Neutrophil (primary cell): ENCODE data around the gene EGFL8.
"Not testable (repeated sequence)": the region's sequence is repeated elsewhere in the genome, so short reads cannot be mapped to it uniquely, and the experiment has no call there.

Experiments
- H3K27ac ChIP-seq: fragments of 200-600 bp; sonication (generic); 2 replicates; pipeline ENCODE4 v1.5.1; 2016; ENCODE audit warnings: mild to moderate bottlenecking, moderate library complexity
- H3K27me3 ChIP-seq: fragments of 200-600 bp; sonication (generic); 2 replicates; pipeline ENCODE4 v1.6.0; 2016; ENCODE audit warnings: mild to moderate bottlenecking
- H3K36me3 ChIP-seq: fragments of 200-600 bp; sonication (generic); 2 replicates; pipeline ENCODE4 v1.5.1; 2017
- H3K4me1 ChIP-seq, 2 experiments: fragments of 200-600 bp in 1 of 2; sonication (generic) in 1 of 2; 1 replicate in 1 of 2; 2 replicates in 1 of 2; pipeline versions ENCODE4 v1.5.1 to v1.6.1; 2013 to 2016; ENCODE audit warnings: low read depth in 1 of 2, low read length in 1 of 2, mild to moderate bottlenecking in 1 of 2, moderate library complexity in 1 of 2; ENCODE audit not compliant: control insufficient read depth in 1 of 2, insufficient read depth in 1 of 2
- H3K4me3 ChIP-seq, 2 experiments: fragments of 200-600 bp in 1 of 2; sonication (generic) in 1 of 2; 1 replicate in 1 of 2; 2 replicates in 1 of 2; pipeline ENCODE4 v1.5.1; 2013 to 2016; ENCODE audit warnings: low read depth in 1 of 2, low read length in 1 of 2, mild to moderate bottlenecking in 1 of 2, moderate library complexity in 1 of 2
- H3K9me3 ChIP-seq: fragments of 200-600 bp; sonication (generic); 2 replicates; pipeline ENCODE4 v1.5.1; 2016
- CTCF ChIP-seq: fragments of 200-600 bp; sonication (generic); IDR thresholded peaks from 2 replicates; pipeline ENCODE4 v1.5.1; 2016; ENCODE audit warnings: antibody characterized with exemption

The EGFL8 gene

GRCh38 chr6:32191696-32192607 lies 27.6 kb downstream of the EGFL8 start:
- peak overlapping the region; percentile 95 for H3K27ac ChIP-seq
- H3K9me3 ChIP-seq = no peaks in the 10 kb centered on the region
- H3K4me1 ChIP-seq = peaks cover 60 to 69% of the 10 kb centered on the region in 2 experiments
- H3K4me3 ChIP-seq = peak overlapping the region; percentile 81 to 97
- TF ChIP-seq CTCF = no peak
- peaks cover 24% of the 10 kb centered on the region for H3K36me3 ChIP-seq
- no peaks in the 10 kb centered on the region for H3K27me3 ChIP-seq

GRCh38 chr6:32192608-32193039 lies 28.2 kb downstream of the EGFL8 start, which contains the start of gene GPSM3:
GPSM3 (minus strand) TSS chr6:32192643; CDS start chr6:32192513, 130 bp downstream.
- Histone ChIP-seq H3K9me3 (no peaks in the 10 kb centered on the region), H3K4me1 (peaks cover 59 to 69% of the 10 kb centered on the region in 2 experiments), H3K27ac (peak within 1 kb of the TSS; percentile 95), H3K4me3 (peak within 1 kb of the TSS; percentile 81 to 97), H3K36me3 (peaks cover 17% of the 10 kb centered on the region), H3K27me3 (no peaks in the 10 kb centered on the region)
- TF ChIP-seq CTCF = peak; percentile 12

GRCh38 chr6:32193096-32193495 lies 28.7 kb downstream of the EGFL8 start:
- H3K4me1 ChIP-seq = peaks cover 55 to 64% of the 10 kb centered on the region in 2 experiments
- peak overlapping the region; percentile 81 to 97 for H3K4me3 ChIP-seq
- peak overlapping the region; percentile 95 for H3K27ac ChIP-seq
- H3K27me3 ChIP-seq, H3K9me3 ChIP-seq: not testable (repeated sequence)
- peaks cover 12% of the 10 kb centered on the region for H3K36me3 ChIP-seq

- Histone ChIP-seq H3K4me3 (peak overlapping the region; percentile 81 to 96), H3K4me1 (peaks cover 46 to 53% of the 10 kb centered on the region in 2 experiments), H3K9me3 (no peaks in the 10 kb centered on the region), H3K27me3 (no peaks in the 10 kb centered on the region), H3K36me3 (peaks cover 9% of the 10 kb centered on the region), H3K27ac (peak overlapping the region; percentile 95)
- TF ChIP-seq CTCF = no peak
These were observed 30.0 kb downstream of the EGFL8 start for GRCh38 chr6:32194388-32194787.

GRCh38 chr6:32194825-32195651 lies 30.6 kb downstream of the EGFL8 start:
- peaks cover 9% of the 10 kb centered on the region for H3K36me3 ChIP-seq
- peak overlapping the region; percentile 81 to 96 for H3K4me3 ChIP-seq
- no peaks in the 10 kb centered on the region for H3K9me3 ChIP-seq
- H3K27ac ChIP-seq = peak overlapping the region; percentile 95
- no peaks in the 10 kb centered on the region for H3K27me3 ChIP-seq
- TF ChIP-seq CTCF = no peak
- peaks cover 46 to 55% of the 10 kb centered on the region in 2 experiments for H3K4me1 ChIP-seq
